Pancreas (tissue), 10 donors: ENCODE results near the gene SECISBP2. TPM values are rescaled to one million over a fixed set of nuclear protein-coding genes. Genes with fewer than 3 reads are reported as not detected.
"Not testable (repeated sequence)": the region's sequence is repeated elsewhere in the genome, so short reads cannot be mapped to it uniquely, and the experiment has no call there.

Experiments used
- ATAC-seq, 4 donors: fragments of 200-7000 bp; cut with Tn5 transposase; one replicate each; pipeline versions ENCODE4 v1.8.0 to v1.9.1; 2020; ENCODE audit warnings: mild to moderate bottlenecking in 4 of 4, moderate library complexity in 4 of 4
- DNase-seq, 6 donors: peaks; one replicate each; pipeline ENCODE4 v3.0.0-alpha.2; 2020
- FAIRE-seq: peaks from 2 replicates; lab custom pipeline; 2012; peaks lifted over from hg19 to GRCh38; lab: Jason Lieb, UNC
- H3K27ac ChIP-seq, 4 donors: fragments of 200-600 bp; sonication (generic); 1 replicate in 3 of 4; 2 replicates in 1 of 4; pipeline versions ENCODE4 v1.5.0 to v1.8.0; 2020
- H3K27me3 ChIP-seq, 4 donors: fragments of 200-600 bp; one replicate each; pipeline ENCODE4 v1.8.0; 2021
- H3K36me3 ChIP-seq, 3 donors: fragments of 200-600 bp; sonication (generic) in 1 of 3; one replicate each; pipeline versions ENCODE4 v1.5.0 to v1.8.0; 2020 to 2021
- H3K4me1 ChIP-seq, 3 donors: fragments of 200-600 bp; one replicate each; pipeline ENCODE4 v1.8.0; 2021
- H3K4me3 ChIP-seq, 4 donors: fragments of 200-600 bp; sonication (generic) in 2 of 4; one replicate each; pipeline versions ENCODE4 v1.5.0 to v1.8.0; 2020 to 2021
- H3K9me3 ChIP-seq, 4 donors: fragments of 200-600 bp; one replicate each; pipeline ENCODE4 v1.8.0; 2021
- WGBS, 2 donors: extraction: QIAGEN DNeasy Blood & Tissue Kit; methylation state at CpG; one replicate each; pipeline ENCODE4 v1.1.7; 2013; 5-methylcytosine and 5-hydroxymethylcytosine counted together
- intact Hi-C, 3 donors: fragments of 100-400 bp; cut with DNase I; formaldehyde crosslinking; loops; one replicate each; pipeline versions ENCODE4 v1.11.1 to v1.14.2; 2022
- polyA plus RNA-seq, 2 donors: library from polyadenylated mRNA; stranded (reverse); fragments of 200-250 nt; gene quantifications; one replicate each; pipeline ENCODE4 v1.2.3, GENCODE V29; 2013
- total RNA-seq, 6 donors: library from RNA; stranded (reverse); fragmentation: NEBNext Ultra II Directional in 4 of 6; extraction: Animal tissue kit (Norgen Biotek cat#: 25700) in 4 of 6; gene quantifications; one replicate each; pipeline versions ENCODE4 v1.2.1 to v1.2.4, GENCODE V29; 2021 to 2023
- TF ChIP-seq, protein P1 (sequence below), 4 donors: fragments of 200-600 bp; sonication (generic) in 3 of 4; IDR thresholded peaks; one replicate each; pipeline versions ENCODE4 v1.5.0 to v1.8.0; 2021; ENCODE audit warnings: antibody characterized with exemption in 4 of 4
- donor health status: healthy with polysubstance abuse.
- donor health status: DM: no; HTN: no; CAD: no; lungs with moderate emphysema.
- donor health status: DM: no; HTN: no; CAD: no.
- donor health status: control.
- donor health status: control.
- donor health status: Bipolar disorder and iron deficiency.
- donor health status: DM: yes; HTN: yes; CAD: no.
- donor health status: DM: no; HTN: no; CAD: no.
- donor health status: DM: no; HTN: no; CAD: no.
- donor health status: DM: yes; HTN: yes; CAD: no.

SECISBP2 gene
- total and polyA plus RNA-seq, 8 donors, result 23.4 to 41.1 (median 29.6) TPM

DNA sequence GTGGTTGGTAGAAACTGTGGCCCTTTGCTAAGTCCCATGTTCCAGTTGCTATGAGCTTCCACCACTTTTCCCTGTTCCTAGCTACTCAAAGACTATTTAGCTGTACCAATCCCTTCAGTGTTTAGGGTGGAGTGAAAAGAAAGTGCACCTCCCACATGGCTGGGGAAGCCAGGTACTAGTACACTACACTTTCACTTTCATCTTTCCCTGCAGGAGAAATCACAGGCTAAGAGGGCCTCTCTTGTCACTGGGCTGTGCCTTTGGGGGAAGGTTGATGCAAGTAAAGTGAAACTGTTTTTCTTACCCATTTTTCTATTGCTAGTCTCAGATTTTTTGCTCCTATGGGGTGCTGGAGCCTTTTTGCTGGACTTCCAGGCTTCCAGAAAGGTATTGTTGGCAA is 40.8 kb upstream of the SECISBP2 start:
- FAIRE-seq (no peak), DNase-seq (no peak), ATAC-seq (peak in 2 of 4 donors; percentile 68 to 84)
- no peaks in the 10 kb centered on the region for H3K27me3 ChIP-seq
- no peak overlapping the region for H3K27ac ChIP-seq
- H3K9me3 ChIP-seq, result no peaks in the 10 kb centered on the region
- H3K36me3 ChIP-seq, result no peaks in the 10 kb centered on the region
- H3K4me3 ChIP-seq, result no peak overlapping the region
- no peaks in the 10 kb centered on the region for H3K4me1 ChIP-seq
- TF ChIP-seq, protein P1, sequence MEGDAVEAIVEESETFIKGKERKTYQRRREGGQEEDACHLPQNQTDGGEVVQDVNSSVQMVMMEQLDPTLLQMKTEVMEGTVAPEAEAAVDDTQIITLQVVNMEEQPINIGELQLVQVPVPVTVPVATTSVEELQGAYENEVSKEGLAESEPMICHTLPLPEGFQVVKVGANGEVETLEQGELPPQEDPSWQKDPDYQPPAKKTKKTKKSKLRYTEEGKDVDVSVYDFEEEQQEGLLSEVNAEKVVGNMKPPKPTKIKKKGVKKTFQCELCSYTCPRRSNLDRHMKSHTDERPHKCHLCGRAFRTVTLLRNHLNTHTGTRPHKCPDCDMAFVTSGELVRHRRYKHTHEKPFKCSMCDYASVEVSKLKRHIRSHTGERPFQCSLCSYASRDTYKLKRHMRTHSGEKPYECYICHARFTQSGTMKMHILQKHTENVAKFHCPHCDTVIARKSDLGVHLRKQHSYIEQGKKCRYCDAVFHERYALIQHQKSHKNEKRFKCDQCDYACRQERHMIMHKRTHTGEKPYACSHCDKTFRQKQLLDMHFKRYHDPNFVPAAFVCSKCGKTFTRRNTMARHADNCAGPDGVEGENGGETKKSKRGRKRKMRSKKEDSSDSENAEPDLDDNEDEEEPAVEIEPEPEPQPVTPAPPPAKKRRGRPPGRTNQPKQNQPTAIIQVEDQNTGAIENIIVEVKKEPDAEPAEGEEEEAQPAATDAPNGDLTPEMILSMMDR (IDR thresholded peaks at IDR 0.05), result no peak
- intact Hi-C loops, result no loop called here

DNA sequence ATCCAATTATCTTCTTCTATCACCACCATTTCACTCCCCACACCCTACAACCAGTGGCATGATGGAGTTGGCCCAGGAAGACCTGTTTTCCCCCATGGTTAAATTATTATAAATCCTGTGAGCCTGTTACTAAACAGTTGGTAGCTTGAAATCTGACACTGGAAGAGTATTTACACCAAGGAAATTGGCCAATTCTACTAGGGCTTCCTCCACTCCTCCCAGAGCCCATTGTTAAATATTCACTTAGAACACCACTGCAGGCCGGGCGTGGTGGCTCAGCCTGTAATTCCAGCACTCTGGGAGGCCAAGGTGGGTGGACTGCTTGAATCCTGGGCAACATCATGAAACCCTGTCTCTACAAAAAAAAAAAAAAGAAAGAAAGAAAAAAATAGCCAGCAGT is 39.7 kb upstream of the SECISBP2 start:
- Histone ChIP-seq H3K4me3 (no peak overlapping the region), H3K27ac (no peak overlapping the region), H3K4me1 (no peaks in the 10 kb centered on the region), H3K27me3 (no peaks in the 10 kb centered on the region), H3K9me3 (no peaks in the 10 kb centered on the region), H3K36me3 (no peaks in the 10 kb centered on the region)
- DNase-seq (no peak), ATAC-seq (no peak), FAIRE-seq (no peak)
- WGBS, 2 donors, result 91% methylated on average over 2 of the region's 2 CpGs
- TF ChIP-seq, protein P1 (IDR thresholded peaks at IDR 0.05), result no peak
- intact Hi-C loops, result no loop called here

DNA sequence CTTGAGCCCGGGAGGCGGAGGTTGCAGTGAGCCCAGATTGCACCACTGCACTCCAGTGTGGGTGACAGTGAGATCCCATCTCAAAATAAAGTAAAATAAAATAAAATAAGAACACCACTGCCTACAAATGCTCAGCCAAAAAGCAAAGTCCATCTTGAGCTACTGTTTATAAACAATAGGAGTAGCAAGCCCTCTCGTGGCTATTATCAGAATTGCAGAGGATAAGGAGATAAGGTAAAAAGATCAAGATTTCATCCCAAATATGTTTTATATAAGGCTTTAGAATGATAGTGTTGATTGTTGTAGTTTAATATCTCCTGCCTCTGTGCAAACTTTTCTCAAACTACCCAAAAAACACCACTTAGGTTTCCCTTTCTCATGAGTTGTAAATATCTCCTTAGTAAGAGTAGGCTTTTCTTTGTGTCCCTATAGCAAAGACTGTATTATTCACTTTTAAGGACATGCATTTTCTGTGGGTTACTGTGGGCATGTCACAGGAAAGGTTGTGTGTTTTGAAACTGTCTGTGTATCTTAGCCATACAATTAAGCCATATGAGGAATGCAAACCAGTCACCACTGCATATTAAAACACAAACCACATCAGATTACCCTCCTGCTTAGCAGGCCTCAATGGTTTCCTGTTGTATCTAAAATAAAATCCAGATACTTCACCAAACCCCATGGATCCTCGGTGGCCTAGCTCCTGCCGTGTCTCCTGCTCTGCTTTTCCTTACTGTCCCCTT is 39.1 kb upstream of the SECISBP2 start:
- intact Hi-C loops, result no loop called here
- H3K27me3 ChIP-seq, result no peaks in the 10 kb centered on the region
- H3K36me3 ChIP-seq, result no peaks in the 10 kb centered on the region
- TF ChIP-seq, protein P1 (IDR thresholded peaks at IDR 0.05), result peak; percentile 33 to 56 (median 46)
- no peaks in the 10 kb centered on the region for H3K4me1 ChIP-seq
- H3K9me3 ChIP-seq, result no peaks in the 10 kb centered on the region
- WGBS, 2 donors, result 64 to 67% methylated on average over 5 of the region's 5 CpGs
- no peak overlapping the region for H3K4me3 ChIP-seq
- FAIRE-seq (no peak), DNase-seq (no peak), ATAC-seq (peak; percentile 46 to 73 (median 62))
- H3K27ac ChIP-seq, result no peak overlapping the region

DNA sequence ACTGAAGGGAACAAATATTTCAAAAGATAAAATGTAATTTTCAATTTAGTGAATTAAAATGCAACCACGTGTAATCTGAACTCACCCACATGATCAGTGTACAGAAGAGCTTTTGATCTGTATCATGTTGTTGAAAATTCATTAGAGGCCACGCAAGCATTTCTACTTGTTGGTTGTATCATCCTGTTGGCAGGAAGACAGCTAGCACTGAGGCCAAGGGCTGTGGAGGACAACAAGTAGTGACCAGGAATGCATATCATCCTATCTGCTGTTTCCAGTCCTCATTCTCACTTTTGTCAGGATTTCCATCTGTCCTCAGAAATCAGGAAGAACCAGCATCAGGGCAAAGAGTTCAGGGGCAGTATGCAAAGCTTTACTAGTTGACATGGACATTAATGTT is 37.2 kb upstream of the SECISBP2 start:
- WGBS, 2 donors, result 68 to 71% methylated on average over 2 of the region's 2 CpGs
- DNase-seq (no peak), ATAC-seq (no peak), FAIRE-seq (no peak)
- intact Hi-C loops, result no loop called here
- TF ChIP-seq, protein P1 (IDR thresholded peaks at IDR 0.05), result no peak
- no peaks in the 10 kb centered on the region for H3K27me3 ChIP-seq
- H3K4me1 ChIP-seq, result no peaks in the 10 kb centered on the region
- H3K36me3 ChIP-seq, result no peaks in the 10 kb centered on the region
- H3K27ac ChIP-seq, result no peak overlapping the region
- no peaks in the 10 kb centered on the region for H3K9me3 ChIP-seq
- no peak overlapping the region for H3K4me3 ChIP-seq

DNA sequence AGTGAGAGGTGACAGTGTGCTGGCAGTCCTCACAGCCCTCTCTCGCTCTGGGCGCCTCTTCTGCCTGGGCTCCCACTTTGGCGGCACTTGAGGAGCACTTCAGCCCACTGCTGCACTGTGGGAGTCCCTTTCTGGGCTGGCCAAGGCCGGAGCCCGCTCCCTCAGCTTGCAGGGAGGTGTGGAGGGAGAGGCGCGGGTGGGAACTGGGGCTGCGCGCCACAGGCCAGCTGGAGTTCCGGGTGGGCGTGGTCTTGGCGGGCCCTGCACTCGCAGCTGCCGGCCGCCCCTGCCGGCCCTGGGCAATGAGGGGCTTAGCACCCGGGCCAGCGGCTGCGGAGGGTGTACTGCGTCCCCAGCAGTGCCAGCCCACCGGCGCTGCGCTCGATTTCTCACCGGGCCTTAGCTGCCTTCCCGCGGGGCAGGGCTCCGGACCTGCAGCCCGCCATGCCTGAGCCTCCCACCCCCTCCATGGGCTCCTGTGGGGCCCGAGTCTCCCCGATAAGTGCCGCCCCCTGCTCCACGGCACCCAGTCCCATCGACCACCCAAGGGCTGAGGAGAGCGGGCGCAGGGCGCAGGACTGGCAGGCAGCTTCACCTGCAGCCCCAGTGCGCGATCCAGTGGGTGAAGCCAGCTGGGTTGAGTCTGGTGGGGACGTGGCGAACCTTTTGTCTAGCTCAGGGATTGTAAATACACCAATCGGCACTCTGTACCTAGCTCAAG is 35.9 kb upstream of the SECISBP2 start:
- not testable (repeated sequence) for FAIRE-seq

More for the DNA sequence above, 35.9 kb upstream of the SECISBP2 start:
- H3K27me3 ChIP-seq, intact Hi-C loops, H3K9me3 ChIP-seq, H3K4me1 ChIP-seq, H3K36me3 ChIP-seq, H3K27ac ChIP-seq: not testable (repeated sequence)
- ATAC-seq (peak in 3 of 4 donors; percentile 81 to 88 (median 86)), DNase-seq (peak; percentile 21 to 82 (median 48))
- 47 to 56% methylated on average over 32 to 42 of the region's 42 CpGs for WGBS, 2 donors
- peak overlapping the region; percentile 4 to 49 (median 28) for H3K4me3 ChIP-seq
